Fibroblast of pulmonary artery (primary cell): ENCODE results near the gene CAVIN2.
A peak's percentile ranks its signal among the peaks of the same experiment; 100 is the strongest.

Source experiments
- DNase-seq: peaks from one replicate; pipeline ENCODE4 v3.0.0-alpha.2; 2010; ENCODE audit warnings: low read depth
- H3K4me3 ChIP-seq: replicated peaks from 2 replicates; pipeline ENCODE4 v1.5.1; 2011; ENCODE audit warnings: low read depth, mild to moderate bottlenecking, control low read depth, low read length, moderate library complexity
- CTCF ChIP-seq: IDR thresholded peaks from 2 replicates; pipeline ENCODE4 v1.5.1; 2011; ENCODE audit warnings: mild to moderate bottlenecking, control low read depth, low read length, inconsistent platforms; ENCODE audit errors: missing control alignments

CAVIN2 gene

GRCh38 chr2:191818133-191818532, 28.8 kb downstream of the CAVIN2 start:
- no peak overlapping the region for H3K4me3 ChIP-seq
- DNase-seq = no peak
- TF ChIP-seq CTCF = no peak

DNA sequence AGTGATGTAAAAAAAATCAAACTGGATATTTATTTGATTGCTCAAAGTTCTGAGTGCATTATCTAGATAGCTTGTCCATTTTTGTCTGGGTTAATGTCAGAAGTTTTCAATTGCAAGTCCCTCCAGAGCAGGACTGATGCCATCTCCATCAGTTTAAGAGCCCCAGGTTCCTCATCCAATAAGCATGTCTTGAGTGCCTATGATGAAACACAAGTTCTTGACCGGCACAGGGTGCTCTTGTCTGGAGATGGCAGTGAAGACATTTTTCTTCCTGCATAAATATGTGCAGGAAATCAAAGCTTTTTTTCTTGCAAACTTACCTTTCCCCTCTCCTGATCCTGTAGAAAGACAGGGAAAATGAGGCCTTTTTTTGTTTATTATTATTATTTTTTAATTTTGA, 31.9 kb downstream of the CAVIN2 start:
- no peak for DNase-seq
- TF ChIP-seq CTCF = no peak
- H3K4me3 ChIP-seq = no peak overlapping the region

DNA sequence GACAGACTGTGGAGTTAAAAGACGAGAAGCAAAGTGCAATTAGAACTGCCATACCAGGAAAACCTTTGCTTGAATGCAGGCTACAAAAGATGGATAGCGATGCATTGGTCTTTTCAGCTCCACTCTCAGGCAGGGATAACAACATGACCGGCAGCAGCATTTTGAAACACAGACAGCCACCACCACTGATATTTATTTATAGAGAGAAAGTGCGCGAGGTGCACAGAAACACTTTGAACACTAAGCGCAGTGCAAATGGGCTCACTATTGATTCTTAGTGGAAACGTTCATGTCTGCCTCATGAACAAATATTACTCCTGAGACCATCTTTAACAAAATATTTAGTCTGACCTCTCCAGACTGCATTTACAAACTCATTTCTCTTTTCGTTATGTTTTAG, 32.9 kb downstream of the CAVIN2 start:
- no peak overlapping the region for H3K4me3 ChIP-seq
- no peak for DNase-seq
- no peak for TF ChIP-seq CTCF

GRCh38 chr2:191811807-191812602, 34.9 kb downstream of the CAVIN2 start:
- TF ChIP-seq CTCF = peak; percentile 85
- no peak overlapping the region for H3K4me3 ChIP-seq
- DNase-seq = peak; percentile 85

GRCh38 chr2:191806396-191806795, 40.5 kb downstream of the CAVIN2 start:
- H3K4me3 ChIP-seq = no peak overlapping the region
- TF ChIP-seq CTCF = no peak

GRCh38 chr2:191804766-191805165, 42.1 kb downstream of the CAVIN2 start:
- TF ChIP-seq CTCF = no peak

More at GRCh38 chr2:191806396-191806795, 40.5 kb downstream of the CAVIN2 start:
- no peak for DNase-seq

DNA sequence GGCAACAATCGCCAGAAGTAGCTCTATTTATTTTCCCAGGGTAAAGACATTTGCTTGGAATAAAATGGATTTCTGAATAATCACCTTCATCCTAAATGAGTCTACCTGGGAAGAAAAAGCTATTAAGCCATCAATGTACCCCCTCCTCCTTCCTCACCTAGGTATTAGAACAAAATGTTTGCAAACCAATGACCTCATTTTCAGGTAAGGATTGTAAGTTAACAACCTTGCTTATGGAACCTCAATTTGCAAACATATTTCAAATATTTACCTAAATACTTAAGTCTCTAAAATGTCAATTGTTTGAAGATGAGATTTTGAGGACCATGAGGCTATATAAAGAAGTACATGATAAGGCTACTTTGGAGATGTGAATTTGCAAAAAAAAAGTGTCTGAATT, 43.9 kb downstream of the CAVIN2 start:
- H3K4me3 ChIP-seq = no peak overlapping the region
- TF ChIP-seq CTCF = no peak

More at GRCh38 chr2:191804766-191805165, 42.1 kb downstream of the CAVIN2 start:
- H3K4me3 ChIP-seq = no peak overlapping the region
- DNase-seq = no peak

More for the DNA sequence above, 43.9 kb downstream of the CAVIN2 start:
- no peak for DNase-seq
